HL-60/S4 (cell line): ENCODE measurements around the gene CCDC174.
"Not testable (repeated sequence)": the region's sequence is repeated elsewhere in the genome, so short reads cannot be mapped to it uniquely, and the experiment has no call there.

Experiments
- in situ Hi-C: fragments of 300-500 bp; cut with MboI; formaldehyde crosslinking; loops from 2 replicates; pipeline ENCODE4 v1.14.3; 2022; ENCODE audit warnings: low sequenced_read_pairs

CCDC174 gene

GRCh38 chr3:14651440-14652251 is at the start of gene CCDC174:
TSS of gene CCDC174 (plus strand) at chr3:14651762. CDS start at chr3:14651837, 75 bp downstream.
- in situ Hi-C loops, result no loop called here

- in situ Hi-C loops, result no loop called here
Observed at GRCh38 chr3:14602006-14602803, 49.4 kb upstream of the CCDC174 start.

GRCh38 chr3:14602804-14603644 is 48.5 kb upstream of the CCDC174 start:
- in situ Hi-C loops, result no loop called here

GRCh38 chr3:14605067-14605466 is 46.5 kb upstream of the CCDC174 start:
- in situ Hi-C loops, result no loop called here

GRCh38 chr3:14605744-14606143 is 45.8 kb upstream of the CCDC174 start:
- in situ Hi-C loops, result no loop called here

GRCh38 chr3:14606669-14607339 is 44.8 kb upstream of the CCDC174 start:
- in situ Hi-C loops, result no loop called here

GRCh38 chr3:14608298-14608697 is 43.3 kb upstream of the CCDC174 start:
- in situ Hi-C loops, result no loop called here

GRCh38 chr3:14609058-14609457 is 42.5 kb upstream of the CCDC174 start:
- in situ Hi-C loops, result not testable (repeated sequence)

- in situ Hi-C loops, result no loop called here
Observed at GRCh38 chr3:14609506-14609905, 42.1 kb upstream of the CCDC174 start.

GRCh38 chr3:14609941-14610340 is 41.6 kb upstream of the CCDC174 start:
- in situ Hi-C loops, result no loop called here

- in situ Hi-C loops, result no loop called here
Observed at GRCh38 chr3:14614189-14614588, 37.4 kb upstream of the CCDC174 start.

GRCh38 chr3:14614862-14615261 is 36.7 kb upstream of the CCDC174 start:
- in situ Hi-C loops, result no loop called here

GRCh38 chr3:14616606-14617507 is 34.7 kb upstream of the CCDC174 start:
- in situ Hi-C loops, result no loop called here

GRCh38 chr3:14617508-14618023 is 34.0 kb upstream of the CCDC174 start:
- in situ Hi-C loops, result no loop called here

GRCh38 chr3:14619605-14620004 is 32.0 kb upstream of the CCDC174 start:
- in situ Hi-C loops, result no loop called here

- in situ Hi-C loops, result no loop called here
Observed at GRCh38 chr3:14620512-14620911, 31.1 kb upstream of the CCDC174 start.

- in situ Hi-C loops, result no loop called here
Observed at GRCh38 chr3:14621093-14621492, 30.5 kb upstream of the CCDC174 start.

- in situ Hi-C loops, result no loop called here
Observed at GRCh38 chr3:14622368-14622767, 29.2 kb upstream of the CCDC174 start.

- in situ Hi-C loops, result no loop called here
Observed at GRCh38 chr3:14623569-14624051, 28.0 kb upstream of the CCDC174 start.
